GM21737 (cell line): Measurements from ENCODE around the gene ZNF282.

ENCODE experiments used
- ATAC-seq: cut with Tn5 transposase; IDR thresholded peaks from one replicate; pipeline ENCODE4 v1.9.1; 2021; ENCODE audit warnings: mild to moderate bottlenecking, moderate library complexity; ENCODE audit not compliant: unreplicated experiment

ZNF282 gene

GRCh38 chr7:149188637-149189259, 6.6 kb upstream of the ZNF282 start:
- ATAC-seq = no peak

- ATAC-seq = no peak
These were observed 3.5 kb upstream of the ZNF282 start for GRCh38 chr7:149191851-149192250.

- no peak for ATAC-seq
These were observed 557 bp upstream of the ZNF282 start for GRCh38 chr7:149194799-149195179.

- ATAC-seq = peak; percentile 4
These were observed 882 bp downstream of the ZNF282 start for GRCh38 chr7:149196151-149196704.

GRCh38 chr7:149196705-149197171, 1.4 kb downstream of the ZNF282 start:
- no peak for ATAC-seq

GRCh38 chr7:149197675-149198074, 2.3 kb downstream of the ZNF282 start:
- no peak for ATAC-seq

- ATAC-seq = no peak
These were observed 2.9 kb downstream of the ZNF282 start for GRCh38 chr7:149198161-149198816.

- ATAC-seq = no peak
These were observed 4.1 kb downstream of the ZNF282 start for GRCh38 chr7:149199234-149199995.

GRCh38 chr7:149202831-149203231, 7.5 kb downstream of the ZNF282 start:
- no peak for ATAC-seq

- ATAC-seq = no peak
These were observed 10.5 kb downstream of the ZNF282 start for GRCh38 chr7:149205690-149206381.

GRCh38 chr7:149207324-149208035, 12.1 kb downstream of the ZNF282 start:
- ATAC-seq = no peak

GRCh38 chr7:149209518-149210269, 14.3 kb downstream of the ZNF282 start:
- ATAC-seq = no peak

GRCh38 chr7:149210551-149210950, 15.2 kb downstream of the ZNF282 start:
- ATAC-seq = no peak

- ATAC-seq = no peak
These were observed 18.8 kb downstream of the ZNF282 start for GRCh38 chr7:149214020-149214720.

- no peak for ATAC-seq
These were observed 21.1 kb downstream of the ZNF282 start for GRCh38 chr7:149216402-149216801.

- no peak for ATAC-seq
These were observed 22.2 kb downstream of the ZNF282 start for GRCh38 chr7:149217570-149217969.

- ATAC-seq = no peak
These were observed 23.4 kb downstream of the ZNF282 start for GRCh38 chr7:149218469-149219420.

GRCh38 chr7:149220534-149220933, 25.2 kb downstream of the ZNF282 start:
- no peak for ATAC-seq
